ENCODE results near the gene WDR90. TPM values are rescaled to one million over a fixed set of nuclear protein-coding genes. Genes with fewer than 3 reads are reported as not detected.

Gene WDR90
- total RNA-seq, 1 experiment from 2014 or later: 47.9 TPM

DNA sequence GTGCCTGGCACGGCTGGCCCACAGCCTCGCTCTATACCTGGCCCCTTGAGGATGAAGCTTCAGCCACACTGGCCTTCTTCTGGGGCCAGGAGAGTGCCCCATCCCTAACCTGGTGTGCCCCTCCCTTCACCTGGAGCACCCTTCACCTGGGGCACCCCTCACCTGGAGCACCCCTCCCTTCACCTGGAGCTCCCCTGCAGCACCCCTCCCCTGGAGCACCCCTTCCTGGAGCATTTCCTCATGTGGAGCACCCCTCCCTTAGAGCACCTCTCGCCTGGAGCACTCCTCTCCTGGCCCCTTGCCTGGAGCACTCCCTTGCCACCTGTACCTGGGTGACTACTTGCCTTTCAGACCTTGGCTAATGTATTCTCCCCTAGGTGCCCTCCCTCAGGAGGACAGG, 58.9 kb downstream of the WDR90 start:
- DNase-seq (ENCODE audit: unreplicated experiment): no peak
- TF ChIP-seq, protein P1, sequence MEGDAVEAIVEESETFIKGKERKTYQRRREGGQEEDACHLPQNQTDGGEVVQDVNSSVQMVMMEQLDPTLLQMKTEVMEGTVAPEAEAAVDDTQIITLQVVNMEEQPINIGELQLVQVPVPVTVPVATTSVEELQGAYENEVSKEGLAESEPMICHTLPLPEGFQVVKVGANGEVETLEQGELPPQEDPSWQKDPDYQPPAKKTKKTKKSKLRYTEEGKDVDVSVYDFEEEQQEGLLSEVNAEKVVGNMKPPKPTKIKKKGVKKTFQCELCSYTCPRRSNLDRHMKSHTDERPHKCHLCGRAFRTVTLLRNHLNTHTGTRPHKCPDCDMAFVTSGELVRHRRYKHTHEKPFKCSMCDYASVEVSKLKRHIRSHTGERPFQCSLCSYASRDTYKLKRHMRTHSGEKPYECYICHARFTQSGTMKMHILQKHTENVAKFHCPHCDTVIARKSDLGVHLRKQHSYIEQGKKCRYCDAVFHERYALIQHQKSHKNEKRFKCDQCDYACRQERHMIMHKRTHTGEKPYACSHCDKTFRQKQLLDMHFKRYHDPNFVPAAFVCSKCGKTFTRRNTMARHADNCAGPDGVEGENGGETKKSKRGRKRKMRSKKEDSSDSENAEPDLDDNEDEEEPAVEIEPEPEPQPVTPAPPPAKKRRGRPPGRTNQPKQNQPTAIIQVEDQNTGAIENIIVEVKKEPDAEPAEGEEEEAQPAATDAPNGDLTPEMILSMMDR (IDR thresholded peaks at IDR 0.05; ENCODE audit: unreplicated experiment): no peak
- ChIA-PET CTCF (interaction anchor here (0.7 to 2.9 kb wide), 11 partner anchors 8 to 351 kb away, joined by 3 to 15 read pairs (median 4); partner anchors contain the start of genes ANTKMT, CCDC78 and METRN), POLR2A (interaction anchor here (0.7 to 2.9 kb wide), 11 partner anchors 8 to 114 kb away, joined by 3 to 25 read pairs (median 6); partner anchors contain the start of genes ANTKMT, CCDC78, CIAO3 and HAGHL)
- Mint-ChIP-seq H3K9me3 (ENCODE audit: unreplicated experiment) (no peaks in the 10 kb centered on the region), H3K4me1 (ENCODE audit: insufficient read depth, unreplicated experiment) (peaks cover 24% of the 10 kb centered on the region), H3K4me3 (ENCODE audit: unreplicated experiment) (peak overlapping the region; percentile 59), H3K36me3 (ENCODE audit: insufficient read depth, unreplicated experiment) (peaks cover 8% of the 10 kb centered on the region), H3K27ac (ENCODE audit: low read depth, unreplicated experiment) (peak overlapping the region; percentile 67), H3K27me3 (ENCODE audit: insufficient read depth, unreplicated experiment) (no peaks in the 10 kb centered on the region)
- no TSS peak for BruUV-seq (replicated peaks)
- intact Hi-C loops (cut with micrococcal nuclease): no loop called here

DNA sequence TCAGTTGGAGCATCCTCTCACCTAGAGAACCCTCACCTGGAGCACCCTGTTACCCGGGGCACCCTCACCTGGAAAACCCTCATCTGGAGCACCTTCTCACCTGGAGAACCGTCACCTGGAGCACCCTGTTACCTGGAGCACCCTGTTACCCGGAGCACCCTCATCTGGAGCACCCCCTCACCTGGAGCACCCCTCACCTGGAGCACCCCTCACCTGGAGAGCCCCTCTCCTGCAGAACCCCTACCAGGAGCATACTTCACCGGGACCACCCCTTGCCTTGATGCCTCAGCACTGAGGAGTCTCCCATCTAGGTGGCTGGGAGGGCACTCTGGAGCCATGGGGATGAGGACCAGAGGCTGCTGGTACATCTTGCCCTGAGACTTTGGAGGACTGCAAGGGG, 59.8 kb downstream of the WDR90 start:
- Mint-ChIP-seq H3K9me3 (ENCODE audit: unreplicated experiment) (no peaks in the 10 kb centered on the region), H3K27me3 (ENCODE audit: insufficient read depth, unreplicated experiment) (no peaks in the 10 kb centered on the region), H3K4me1 (ENCODE audit: insufficient read depth, unreplicated experiment) (peaks cover 24% of the 10 kb centered on the region), H3K4me3 (ENCODE audit: unreplicated experiment) (peak overlapping the region; percentile 16), H3K36me3 (ENCODE audit: insufficient read depth, unreplicated experiment) (peaks cover 4% of the 10 kb centered on the region), H3K27ac (ENCODE audit: low read depth, unreplicated experiment) (no peak overlapping the region)
- intact Hi-C loops (cut with micrococcal nuclease): no loop called here
- TF ChIP-seq, protein P1 (IDR thresholded peaks at IDR 0.05; ENCODE audit: unreplicated experiment): no peak
- no peak for DNase-seq (ENCODE audit: unreplicated experiment)
- POLR2A ChIA-PET: interaction anchor here (1.0 to 8.8 kb wide), 7 partner anchors 11 to 41 kb away, joined by 3 to 124 read pairs (median 8); partner anchors contain the start of genes ANTKMT, CCDC78, CIAO3 and HAGHL
- no TSS peak for BruUV-seq (replicated peaks)
- CTCF ChIA-PET: interaction anchor here (0.5 to 3.9 kb wide), 6 partner anchors 11 to 397 kb away, joined by 3 to 34 read pairs (median 8); no protein-coding TSS in a partner anchor

DNA sequence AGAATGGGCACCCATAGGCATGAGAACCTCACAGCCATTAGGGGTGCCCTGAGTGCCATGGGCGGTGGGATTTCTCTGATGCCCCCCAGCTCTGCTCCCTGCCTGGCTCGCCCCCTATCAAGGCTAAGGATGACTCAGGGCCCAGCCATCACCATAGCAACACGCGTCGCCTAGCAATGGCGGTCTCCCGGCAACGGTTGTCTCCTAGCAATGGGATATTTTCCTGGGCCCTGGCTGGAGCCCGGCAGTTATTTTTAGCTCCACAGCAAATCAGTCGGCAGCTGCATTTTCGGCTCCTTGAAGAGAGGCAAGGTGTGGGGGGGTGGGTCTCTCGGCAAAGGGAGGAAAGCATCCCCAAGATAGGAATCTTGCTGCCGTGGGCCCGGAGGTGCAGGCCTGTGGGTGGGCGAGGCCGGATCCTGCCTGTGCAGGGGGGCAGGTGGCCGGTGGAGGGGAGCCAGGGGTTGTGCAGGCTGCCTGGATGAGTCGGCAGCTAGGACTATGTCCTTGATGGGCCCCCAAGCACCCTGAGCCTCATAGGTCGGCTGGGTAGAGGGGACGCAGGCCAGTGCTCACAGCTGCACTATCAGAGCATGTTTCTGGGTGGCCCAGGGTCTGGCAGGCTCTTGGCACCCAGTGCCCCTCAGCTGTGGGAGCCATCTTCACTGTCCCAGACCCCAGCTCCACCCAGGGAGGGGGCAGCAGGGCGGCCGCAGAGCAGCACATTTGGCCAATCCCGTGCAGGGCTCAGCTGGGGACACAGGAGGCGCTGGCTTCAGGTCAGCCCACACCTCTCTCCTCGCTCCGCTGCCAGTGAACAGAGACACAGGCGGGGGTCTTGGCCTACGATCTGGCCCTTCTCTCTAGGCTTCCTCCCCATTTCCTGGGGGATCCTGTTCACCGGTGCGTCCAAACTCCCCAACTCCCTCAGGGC, 60.7 kb downstream of the WDR90 start:
- Mint-ChIP-seq H3K27me3 (ENCODE audit: insufficient read depth, unreplicated experiment) (no peaks in the 10 kb centered on the region), H3K4me1 (ENCODE audit: insufficient read depth, unreplicated experiment) (peaks cover 24% of the 10 kb centered on the region), H3K4me3 (ENCODE audit: unreplicated experiment) (peak overlapping the region; percentile 46), H3K27ac (ENCODE audit: low read depth, unreplicated experiment) (peak overlapping the region; percentile 5), H3K36me3 (ENCODE audit: insufficient read depth, unreplicated experiment) (peaks cover 4% of the 10 kb centered on the region), H3K9me3 (ENCODE audit: unreplicated experiment) (no peaks in the 10 kb centered on the region)
- intact Hi-C loops (cut with micrococcal nuclease): loop anchor here (2.0 kb wide), 1 partner anchor 345 kb away; no protein-coding TSS in a partner anchor
- BruUV-seq (replicated peaks): no TSS peak
- TF ChIP-seq, protein P1 (IDR thresholded peaks at IDR 0.05; ENCODE audit: unreplicated experiment): no peak
- CTCF ChIA-PET: interaction anchor here (0.5 to 3.9 kb wide), 9 partner anchors 10 to 347 kb away, joined by 3 to 34 read pairs (median 4); partner anchors contain the start of genes CHTF18 and RPUSD1
- no peak for DNase-seq (ENCODE audit: unreplicated experiment)
- POLR2A ChIA-PET: interaction anchor here (0.6 to 8.8 kb wide), 5 partner anchors 14 to 67 kb away, joined by 3 to 124 read pairs (median 3); partner anchors contain the start of genes ANTKMT, CCDC78, CIAO3 and HAGHL
